CD4-positive, alpha-beta T cell treated with Interleukin-15 for 1 hour (primary cell): Measurements from ENCODE around the gene CDK13.
"Not testable (repeated sequence)": the region's sequence is repeated elsewhere in the genome, so short reads cannot be mapped to it uniquely, and the experiment has no call there.

Source experiments
- DNase-seq: peaks from one replicate; pipeline ENCODE4 v3.0.0-alpha.2; 2020

CDK13 gene

DNA sequence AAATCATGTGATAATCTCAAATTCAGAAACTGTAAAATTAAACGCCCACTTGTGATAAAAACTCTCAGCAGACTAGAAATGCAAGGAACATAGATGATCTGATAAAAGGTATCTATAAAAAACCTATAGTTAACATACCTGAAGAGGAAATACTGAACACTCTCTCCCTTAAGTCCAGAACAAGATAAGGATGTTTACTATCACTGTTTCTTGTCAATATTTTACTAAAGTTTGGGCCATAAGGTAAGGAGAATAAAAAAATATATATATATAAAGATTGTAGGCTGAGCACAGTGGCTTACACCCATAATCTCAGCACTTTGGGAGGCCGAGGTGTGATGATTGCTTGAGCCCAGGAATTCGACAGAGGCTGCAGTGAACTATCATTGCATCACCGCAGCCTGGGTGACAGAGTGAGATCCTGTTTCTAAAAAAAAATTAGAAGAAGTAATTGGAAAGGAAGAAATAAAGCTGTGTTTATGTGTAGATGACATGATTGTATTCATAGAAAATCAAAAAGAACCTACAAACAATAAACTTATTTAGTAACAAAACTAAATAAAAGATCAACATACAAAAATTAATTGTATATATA lies 155.9 kb downstream of the CDK13 start:
- DNase-seq = no peak

DNA sequence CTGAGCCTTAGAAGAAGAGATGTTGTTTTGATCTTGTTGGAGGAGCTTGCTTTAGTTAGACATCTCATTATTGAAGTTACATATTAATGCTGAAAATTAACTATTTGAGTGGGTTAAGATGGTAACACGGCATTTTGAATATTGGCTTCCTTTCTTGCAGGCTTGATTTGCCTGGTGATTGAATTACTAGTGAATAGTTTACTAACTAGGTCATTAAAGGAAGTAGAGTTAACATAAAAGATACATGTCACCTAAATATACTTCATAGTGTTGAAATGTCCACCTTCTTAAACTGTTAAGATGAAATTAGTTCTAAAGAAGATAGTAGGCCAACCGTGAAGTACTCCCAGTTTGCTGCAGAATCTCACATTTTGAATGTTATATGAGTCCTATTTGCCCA lies 165.9 kb downstream of the CDK13 start:
- DNase-seq = no peak

DNA sequence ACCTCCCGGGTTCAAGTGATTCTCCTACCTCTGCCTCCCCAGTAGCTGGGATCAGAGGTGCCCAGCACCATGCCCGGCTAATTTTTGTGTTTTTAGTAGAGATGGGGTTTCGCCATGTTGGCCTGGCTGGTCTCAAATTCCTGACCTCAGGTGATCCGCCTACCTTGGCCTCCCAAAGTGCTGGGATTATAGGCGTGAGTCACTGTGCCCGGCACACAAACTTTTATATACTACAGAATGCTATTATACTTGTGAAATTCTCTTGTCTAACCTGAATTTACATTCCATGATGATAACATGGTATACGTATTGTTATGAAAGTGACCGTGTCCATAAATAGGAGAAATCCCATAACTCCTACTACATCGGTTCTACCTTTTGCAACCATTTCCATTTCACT lies 167.1 kb downstream of the CDK13 start:
- not testable (repeated sequence) for DNase-seq

DNA sequence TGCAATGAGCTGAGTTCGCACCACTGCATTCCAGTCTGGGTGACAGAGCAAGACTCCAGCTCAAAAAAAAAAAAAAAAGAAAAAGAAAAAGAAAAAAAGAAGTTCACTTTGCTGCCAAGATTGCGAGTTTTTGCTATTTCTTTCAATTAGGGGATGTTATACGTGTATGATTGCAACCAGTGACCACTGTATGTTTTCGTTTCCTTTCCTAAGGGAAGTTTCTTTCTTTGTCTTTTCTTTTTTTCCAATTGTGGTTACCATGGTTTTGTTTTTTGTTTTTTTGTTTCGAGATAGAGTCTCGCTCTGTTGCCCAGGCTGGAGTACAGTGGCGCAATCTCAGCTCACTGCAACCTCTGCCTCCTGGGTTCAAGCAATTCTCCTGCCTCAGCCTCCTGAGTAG lies 168.1 kb downstream of the CDK13 start:
- not testable (repeated sequence) for DNase-seq

DNA sequence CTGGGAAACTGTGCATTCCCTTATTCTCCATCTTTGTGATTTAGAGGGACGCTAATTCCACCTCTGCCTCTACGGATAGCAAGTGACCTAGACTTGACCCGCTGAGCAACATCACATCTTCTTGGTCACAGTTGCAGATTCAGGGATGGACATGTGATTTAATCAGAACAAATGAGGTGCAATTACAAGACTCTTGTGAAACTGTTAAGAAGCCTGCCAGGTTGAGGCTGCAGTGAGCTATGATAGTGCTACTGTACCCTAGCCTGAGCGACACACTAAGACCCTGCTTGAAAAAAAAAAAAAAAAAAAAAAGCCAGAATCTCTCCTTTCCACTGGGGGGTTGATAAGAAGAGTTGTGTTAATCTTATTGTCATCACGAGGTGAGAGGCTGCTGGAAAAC lies 170.0 kb downstream of the CDK13 start:
- DNase-seq = no peak

DNA sequence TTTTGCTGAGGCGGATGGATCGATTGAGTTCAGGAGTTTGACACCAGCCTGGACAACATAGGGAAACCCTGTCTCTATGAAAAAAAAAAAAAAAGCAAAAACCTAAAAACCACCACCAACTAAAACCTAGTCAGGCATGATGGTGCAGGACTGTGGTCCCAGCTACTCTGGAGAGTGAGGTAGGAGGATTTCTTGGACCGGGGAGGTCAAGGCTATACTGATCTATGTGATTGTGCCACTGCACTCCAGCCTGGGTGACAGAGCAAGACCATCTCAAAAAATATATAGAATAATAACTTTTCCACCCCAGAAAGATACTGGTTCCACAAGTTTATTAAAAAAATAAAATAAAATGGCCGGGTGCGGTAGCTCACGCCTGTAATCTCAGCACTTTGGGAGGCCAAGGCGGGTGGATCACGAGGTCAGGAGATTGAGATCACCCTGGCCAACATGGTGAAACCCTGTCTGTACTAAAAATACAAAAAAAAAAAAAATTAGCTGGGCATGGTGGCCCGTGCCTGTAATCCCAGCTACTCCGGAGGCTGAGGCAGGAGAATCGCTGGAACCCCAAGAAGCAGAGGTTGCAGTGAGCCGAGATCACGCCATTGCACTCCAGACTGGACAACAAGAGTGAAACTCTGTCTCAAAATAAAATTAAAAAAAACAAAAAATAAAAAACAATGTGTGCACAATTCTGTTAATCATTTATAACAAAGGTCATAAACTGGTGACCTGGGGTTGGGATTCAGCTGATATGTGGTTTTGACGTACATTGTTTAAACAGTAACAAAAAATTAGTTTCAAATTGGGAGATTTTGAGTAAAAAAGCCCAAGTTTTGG lies 172.3 kb downstream of the CDK13 start:
- DNase-seq = not testable (repeated sequence)

DNA sequence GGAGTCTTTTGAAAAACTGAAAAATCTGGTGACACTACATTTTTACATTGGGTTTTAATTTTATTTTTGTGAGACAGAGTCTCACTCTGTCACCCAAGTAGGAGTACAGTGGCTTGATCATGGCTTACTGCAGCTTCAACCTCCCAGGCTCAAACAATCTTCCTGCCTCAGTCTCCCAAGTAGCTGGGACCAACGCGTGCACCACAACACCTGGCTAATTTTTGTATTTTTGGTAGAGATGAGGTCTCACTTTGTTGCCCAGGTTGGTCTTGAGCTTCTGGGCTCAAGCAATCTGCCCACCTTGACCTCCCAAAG lies 172.8 kb downstream of the CDK13 start:
- DNase-seq = no peak

DNA sequence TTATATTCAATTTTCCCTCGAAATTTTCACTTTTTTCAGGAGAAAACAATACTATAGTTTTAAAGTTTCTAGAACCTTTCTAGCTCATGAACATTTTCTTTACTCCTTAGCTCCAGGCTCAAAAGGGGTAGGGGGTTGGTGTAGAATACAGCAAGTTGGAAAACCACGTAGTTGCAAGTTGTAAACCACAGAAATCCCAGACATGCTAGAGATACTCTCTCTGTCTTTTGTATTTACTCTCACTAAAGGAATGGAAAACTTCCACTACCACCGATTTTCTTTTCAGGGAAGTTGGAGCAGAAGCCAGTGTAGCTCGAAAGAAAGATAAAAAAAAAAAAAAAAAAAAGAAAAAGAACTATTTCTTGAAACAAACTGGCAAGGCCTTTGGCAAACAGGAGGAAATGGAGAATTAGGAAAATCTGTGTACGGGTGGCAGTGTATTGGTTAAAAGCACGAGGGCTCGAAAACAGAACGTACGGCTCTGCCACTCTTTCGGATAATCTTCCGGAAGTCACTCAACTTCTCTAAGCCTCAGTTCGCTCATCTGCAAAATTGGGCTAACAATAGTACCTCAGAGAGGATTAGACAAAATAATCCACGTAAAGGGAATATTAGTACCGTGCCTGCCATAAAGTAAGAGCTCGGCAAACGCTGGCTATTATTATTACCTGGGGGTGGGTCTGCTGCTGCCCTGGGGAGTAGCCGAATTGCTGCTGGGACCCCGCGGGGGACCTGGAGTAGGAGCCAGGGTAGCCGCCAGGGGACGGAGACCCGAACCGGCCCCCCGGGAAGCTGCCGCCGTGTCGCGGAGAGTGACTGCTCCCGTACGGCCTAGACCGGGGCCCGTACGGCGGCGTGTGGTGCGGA lies 183.7 kb downstream of the CDK13 start:
- no peak for DNase-seq

DNA sequence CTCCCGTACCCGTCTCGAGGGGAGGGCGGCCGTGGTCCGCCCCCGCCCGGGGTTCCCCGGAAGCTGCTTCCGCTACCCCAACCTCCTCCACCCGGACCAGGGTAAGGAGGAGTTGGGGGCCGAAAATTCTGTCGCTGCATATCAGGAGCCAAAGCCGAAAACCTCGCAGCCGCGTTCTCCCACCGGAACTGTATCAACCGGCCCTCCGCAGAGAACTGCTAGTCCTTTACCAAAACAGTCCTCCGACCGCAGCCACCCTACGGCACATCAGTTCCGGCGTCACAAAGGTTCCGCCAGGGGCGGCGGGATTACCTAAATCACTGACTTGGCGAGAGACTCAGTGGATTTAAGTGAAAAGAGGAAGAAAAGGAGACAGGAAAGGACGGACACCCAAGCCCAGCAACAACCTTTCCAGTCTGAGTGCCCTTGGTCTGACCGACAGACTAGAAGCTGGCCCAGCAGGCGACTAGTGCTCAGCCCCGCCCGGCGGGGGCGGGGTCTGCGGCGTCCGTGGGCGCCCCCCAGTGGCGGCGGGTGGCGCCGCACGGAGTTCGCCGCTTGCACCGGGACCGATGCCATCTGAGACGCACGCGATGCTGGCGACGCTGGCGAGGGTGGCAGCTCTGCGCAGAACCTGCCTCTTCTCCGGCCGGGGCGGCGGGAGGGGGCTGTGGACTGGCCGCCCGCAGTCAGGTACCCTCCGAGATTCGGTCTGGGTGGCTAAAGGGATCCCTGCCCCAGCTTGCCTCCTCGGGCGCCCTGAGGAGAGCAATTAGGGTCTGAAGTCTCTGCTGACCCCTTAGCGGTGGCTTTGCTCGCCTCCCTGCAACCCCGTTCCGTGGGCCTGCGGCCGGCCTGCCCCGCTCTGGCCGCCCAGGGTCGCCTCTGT lies 184.6 kb downstream of the CDK13 start, which contains the start of the genes MPLKIP and SUGCT:
Gene MPLKIP, minus strand, starts transcription at position 195 of the 889 bp plus-strand sequence. Its CDS starts 55 bp downstream, at position 140.
Gene SUGCT, plus strand, starts transcription at position 578 of the 889 bp plus-strand sequence.
- peak; percentile 86 for DNase-seq

DNA sequence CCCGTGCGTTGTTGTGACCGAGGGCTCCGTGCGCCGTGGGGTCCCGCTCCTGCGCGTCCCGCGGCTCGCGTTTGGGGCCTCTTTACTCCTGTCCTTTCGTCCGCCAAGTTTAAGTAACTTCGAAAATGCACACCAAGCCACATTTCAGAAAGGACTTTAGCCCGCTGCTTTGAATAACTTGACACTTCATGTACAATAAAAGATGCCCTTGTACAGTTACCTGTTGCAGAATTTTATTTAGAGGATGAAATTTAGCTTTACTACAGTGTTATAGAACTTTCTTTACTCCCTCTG lies 185.2 kb downstream of the CDK13 start:
- DNase-seq = no peak

DNA sequence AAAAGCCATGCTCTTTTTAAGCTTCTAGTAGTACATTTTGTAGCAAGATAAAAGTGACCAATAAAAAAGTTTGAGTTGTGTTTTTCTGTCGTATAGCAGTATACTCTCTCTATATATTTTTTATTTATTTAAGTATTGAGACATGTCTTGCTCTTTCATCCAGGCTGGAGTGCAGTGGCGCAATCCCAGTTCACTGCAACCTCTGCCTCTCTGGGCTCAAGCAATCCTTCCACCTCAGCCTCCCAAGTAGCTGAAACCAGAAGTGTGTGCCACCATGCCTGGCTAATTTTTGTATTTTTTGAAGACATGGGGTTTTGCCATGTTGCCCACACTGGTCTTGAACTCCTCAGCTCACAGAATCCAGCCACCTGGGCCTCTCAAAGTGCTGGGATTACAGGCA lies 187.5 kb downstream of the CDK13 start:
- no peak for DNase-seq

DNA sequence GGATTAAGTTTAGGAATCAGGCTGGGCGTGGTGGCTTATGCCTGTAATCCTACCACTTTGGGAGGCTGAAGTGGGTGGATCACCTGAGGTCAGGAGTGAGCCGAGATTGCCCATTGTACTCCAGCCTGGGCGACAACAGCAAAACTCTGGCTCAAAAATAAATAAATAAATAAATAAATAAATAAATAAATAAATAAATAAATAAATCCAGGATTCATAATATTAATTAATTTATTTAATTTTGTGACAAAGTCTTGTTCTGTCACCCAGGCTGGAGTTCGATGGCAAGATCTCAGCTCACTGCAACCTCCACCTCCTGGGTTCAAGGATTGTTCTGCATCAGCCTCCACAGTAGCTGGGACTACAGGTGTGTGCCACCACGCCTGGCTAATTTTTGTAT lies 188.9 kb downstream of the CDK13 start:
- no peak for DNase-seq

DNA sequence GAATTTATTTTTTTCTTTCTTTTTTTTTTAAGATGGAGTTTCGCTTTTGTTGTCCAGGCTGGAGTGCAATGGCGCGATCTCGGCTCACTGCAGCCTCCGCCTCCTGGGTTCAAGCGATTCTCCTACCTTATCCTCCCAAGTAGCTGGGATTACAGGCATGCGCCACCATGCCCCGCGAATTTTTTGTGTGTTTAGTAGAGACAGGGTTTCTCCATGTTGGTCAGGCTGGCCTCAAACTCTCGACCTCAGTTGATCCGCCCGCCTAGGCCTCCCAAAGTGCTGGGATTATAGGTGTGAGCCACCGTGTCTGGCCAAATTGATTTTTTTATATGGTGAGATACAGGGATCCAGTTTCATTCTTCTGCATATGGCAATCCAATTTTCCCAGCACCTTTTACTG lies 189.8 kb downstream of the CDK13 start:
- not testable (repeated sequence) for DNase-seq

DNA sequence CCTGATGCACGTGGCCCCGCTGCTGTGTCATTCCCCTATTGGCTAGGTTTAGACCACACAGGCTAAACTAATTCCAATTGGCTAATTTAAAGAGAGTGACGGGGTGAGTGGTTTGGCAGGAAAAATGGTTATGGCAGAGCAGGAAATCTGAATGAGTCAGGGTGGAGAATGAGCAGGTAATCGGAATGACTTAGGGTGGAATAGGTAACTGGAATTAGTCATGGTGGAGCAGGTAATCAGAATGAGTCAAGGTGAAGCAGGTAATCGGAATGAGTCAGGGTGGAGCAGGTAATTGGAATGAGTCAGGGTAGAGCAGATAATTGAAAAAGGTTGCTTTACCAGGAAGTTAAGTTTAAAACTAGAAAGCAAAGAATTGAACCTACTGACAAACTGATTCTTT lies 191.9 kb downstream of the CDK13 start:
- not testable (repeated sequence) for DNase-seq

DNA sequence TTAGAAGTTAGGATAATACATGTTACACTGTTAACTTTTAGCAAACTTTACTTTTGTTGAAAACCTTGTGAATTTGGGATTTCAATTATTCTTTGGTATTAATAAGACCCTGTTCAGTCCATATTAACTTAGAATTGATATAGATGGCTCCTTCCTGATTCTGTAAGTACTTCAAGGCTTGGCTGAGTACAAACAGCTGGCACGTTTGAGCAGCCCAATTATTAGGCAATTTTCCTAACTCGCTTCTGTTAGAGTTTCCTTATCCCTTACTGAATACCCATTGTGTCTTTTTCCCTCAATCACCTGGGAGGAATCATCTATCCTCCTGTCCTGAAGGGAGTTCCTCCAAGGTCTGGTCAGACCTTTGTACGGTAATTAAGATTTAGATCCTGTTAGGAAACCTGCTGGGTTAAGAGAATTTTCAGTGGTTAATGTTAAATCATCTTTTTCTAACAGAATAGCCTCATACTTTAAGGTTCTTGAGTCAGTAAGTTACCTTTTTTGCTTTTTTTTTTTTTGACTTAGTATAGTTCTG lies 195.6 kb downstream of the CDK13 start:
- not testable (repeated sequence) for DNase-seq

DNA sequence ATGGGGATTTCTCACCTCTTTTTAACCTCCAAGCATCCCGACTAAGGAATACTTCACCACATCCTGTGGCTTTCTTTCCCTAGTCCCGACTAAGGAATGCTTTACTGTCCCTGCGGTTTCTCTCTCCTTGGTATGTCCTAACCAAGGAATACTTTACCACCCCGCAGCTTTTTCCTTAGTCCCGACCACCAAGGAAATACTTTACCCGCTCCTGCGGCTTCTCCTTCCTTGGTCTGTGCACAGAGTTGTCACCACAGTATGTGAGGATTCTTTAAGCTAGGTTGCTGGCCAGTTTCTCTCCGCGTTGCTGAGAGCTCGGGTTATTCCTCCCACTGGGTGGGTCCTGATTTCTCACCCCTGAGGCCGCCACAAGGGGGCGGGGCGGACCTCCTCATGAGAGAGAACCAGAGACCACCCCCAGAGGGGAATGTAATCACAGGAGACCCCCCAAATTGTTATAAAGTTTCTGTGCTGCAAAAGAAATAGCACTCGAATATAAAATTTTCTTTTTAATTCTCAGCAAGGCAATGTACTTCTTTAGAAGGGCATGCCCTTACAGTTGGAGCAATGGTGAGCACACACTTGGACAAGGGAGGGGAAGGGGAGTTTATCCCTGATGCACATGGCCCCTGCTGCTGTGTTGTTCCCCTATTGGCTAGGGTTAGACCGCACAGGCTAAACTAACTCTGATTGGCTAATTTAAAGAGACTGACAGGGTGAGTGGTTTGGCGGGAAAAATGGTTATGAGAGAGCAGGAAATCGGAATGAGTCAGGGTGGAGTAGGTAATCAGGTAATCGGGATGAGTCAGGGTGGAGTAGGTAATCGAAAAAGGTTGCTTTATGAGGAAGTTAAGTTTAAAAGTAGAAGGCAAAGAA lies 197.6 kb downstream of the CDK13 start:
- DNase-seq = no peak

DNA sequence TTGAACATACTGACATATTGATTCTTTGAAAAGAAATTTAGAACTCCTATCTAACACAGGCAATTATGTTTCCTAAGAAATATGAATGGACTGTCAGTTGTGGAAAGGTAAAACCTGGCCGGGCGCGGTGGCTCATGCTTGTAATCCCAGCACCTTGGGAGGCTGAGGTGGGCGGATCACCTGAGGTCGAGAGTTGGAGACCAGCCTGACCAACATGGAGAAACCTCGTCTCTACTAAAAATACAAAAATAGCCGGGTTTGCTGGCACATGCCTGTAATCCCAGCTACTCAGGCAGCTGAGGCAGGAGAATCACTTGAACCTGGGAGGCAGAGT lies 198.2 kb downstream of the CDK13 start:
- DNase-seq = not testable (repeated sequence)

DNA sequence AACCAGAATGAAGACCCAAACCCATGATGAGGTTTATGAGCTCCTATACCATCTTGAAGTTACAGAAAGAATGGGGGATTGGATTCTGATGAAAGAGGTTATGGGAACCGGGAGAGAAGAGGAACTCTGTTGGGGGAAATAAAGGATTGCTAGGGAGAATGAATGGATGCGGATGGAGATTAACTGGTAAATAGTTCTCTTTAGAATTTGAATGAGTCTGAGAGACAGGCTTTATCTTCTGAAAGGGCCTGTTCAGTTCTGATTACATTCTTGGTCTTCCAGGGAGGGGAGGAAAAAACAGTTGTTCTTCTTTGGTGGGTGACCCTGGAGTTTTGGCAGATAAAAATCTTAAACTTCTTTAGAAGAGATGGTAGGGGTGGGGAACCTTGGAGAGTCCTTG lies 198.6 kb downstream of the CDK13 start:
- DNase-seq = no peak
